GM04503 (cell line): Measurements from ENCODE around the gene BARHL2.

Experiments used
- DNase-seq: peaks from one replicate; pipeline ENCODE4 v3.0.0-alpha.2; 2012; ENCODE audit warnings: low read depth

BARHL2 gene

GRCh38 chr1:90724926-90725656, 8.0 kb upstream of the BARHL2 start:
- DNase-seq = no peak

- no peak for DNase-seq
Measured at GRCh38 chr1:90724361-90724760, 7.3 kb upstream of the BARHL2 start.

DNA sequence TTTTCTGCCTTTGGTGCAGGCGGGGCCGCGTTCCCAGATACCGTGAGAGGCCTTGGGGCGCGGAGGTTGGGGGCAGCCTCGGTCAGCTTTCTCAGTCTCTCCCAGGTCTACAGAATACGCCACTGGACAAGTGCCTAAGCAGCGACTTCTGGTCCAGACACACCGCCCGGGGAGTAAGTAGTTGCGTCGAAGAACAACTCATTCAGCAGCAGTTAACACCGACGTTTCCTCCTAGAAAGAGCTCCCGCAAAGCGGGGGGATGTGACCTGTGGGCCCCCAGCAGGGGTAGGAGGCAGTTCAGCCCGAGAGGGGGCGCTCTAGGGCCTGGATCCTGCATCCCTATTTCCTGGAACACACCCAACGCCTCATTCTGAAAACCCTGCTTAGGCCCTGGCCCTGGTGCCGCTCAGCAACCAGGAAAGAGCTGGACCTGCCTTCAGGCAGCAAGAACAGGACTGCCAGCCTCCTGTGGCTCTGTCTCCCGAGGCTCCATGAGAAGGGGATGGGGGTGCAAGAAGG, 6.5 kb upstream of the BARHL2 start:
- no peak for DNase-seq

DNA sequence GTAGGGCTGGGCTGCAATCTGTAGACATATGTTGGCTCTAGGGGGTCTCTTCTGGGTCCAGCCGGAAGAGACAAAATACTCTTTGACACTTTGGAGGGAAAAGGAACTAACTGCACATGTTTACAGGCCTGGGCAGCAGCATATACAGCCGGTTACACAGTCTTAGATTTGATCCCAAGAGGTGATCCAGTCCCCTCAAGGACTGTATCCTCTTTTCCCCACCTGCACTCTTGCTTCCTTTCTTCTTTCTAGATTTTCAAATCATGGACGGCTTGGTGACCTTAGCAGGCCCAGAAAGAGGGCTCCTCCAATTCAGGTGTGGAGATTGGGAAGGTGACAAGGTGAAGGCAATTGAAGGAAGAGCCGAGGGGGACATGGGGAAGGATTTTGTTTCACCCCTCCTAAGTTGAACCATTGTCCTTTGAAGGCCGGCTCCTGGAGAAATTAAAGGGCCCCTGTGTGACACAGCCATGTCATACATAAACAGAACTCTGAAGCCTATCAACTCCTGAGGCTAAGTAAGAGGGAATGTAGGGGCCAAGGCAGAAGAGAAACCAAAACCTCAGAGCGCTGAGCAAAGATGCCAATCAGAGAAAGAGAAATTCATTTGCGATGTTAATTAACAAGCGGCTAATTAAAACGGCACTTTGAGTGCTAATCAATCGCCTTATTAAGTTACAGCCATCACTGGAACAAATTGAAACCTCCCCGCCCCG, 5.9 kb upstream of the BARHL2 start:
- DNase-seq = no peak

DNA sequence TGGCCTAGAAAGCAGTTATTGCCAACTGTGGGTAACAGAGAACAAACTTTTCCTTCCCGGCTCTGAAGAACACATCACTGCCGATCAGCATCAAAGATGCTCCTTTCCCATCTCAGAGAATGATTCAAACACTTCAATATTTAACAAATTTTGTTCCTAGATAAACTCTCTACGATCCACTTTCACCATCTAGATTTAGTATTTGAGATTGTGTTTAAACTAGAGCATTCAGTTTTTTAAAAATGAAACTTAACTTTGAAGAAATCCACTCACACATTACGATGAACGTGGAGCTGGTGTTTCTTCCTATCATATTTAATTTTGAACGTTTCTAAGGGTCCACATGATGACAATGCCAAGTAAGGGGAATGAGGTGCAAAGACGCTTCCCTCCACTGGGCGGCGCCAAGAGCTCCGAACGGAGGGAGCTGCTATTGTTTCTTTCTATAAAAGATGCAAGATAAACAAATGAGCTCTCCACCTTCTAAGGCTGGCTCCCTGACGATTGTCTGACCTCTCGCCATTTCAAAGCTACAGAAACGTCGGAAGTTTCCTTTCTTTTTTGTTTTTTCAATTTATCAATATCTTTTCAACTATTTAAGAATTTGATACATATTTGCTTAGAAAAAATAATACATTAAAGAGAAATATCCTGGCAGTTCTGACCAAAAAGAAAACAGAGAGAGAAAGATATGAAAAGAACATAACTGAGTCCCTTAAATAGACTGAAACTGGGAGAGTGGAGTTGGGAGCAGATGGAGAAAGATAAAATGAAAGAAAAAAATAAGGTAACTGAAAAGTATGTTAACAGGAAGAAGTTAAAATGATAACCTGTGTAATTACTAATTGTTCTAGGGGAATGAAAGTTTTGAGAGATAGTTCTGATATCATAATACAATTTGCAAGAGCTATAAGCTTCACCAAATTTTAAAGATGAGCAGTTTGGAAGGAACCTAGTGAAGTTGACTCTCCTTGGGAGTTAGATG, 4.4 kb upstream of the BARHL2 start:
- no peak for DNase-seq

GRCh38 chr1:90720145-90720636, 3.1 kb upstream of the BARHL2 start:
- DNase-seq = no peak

DNA sequence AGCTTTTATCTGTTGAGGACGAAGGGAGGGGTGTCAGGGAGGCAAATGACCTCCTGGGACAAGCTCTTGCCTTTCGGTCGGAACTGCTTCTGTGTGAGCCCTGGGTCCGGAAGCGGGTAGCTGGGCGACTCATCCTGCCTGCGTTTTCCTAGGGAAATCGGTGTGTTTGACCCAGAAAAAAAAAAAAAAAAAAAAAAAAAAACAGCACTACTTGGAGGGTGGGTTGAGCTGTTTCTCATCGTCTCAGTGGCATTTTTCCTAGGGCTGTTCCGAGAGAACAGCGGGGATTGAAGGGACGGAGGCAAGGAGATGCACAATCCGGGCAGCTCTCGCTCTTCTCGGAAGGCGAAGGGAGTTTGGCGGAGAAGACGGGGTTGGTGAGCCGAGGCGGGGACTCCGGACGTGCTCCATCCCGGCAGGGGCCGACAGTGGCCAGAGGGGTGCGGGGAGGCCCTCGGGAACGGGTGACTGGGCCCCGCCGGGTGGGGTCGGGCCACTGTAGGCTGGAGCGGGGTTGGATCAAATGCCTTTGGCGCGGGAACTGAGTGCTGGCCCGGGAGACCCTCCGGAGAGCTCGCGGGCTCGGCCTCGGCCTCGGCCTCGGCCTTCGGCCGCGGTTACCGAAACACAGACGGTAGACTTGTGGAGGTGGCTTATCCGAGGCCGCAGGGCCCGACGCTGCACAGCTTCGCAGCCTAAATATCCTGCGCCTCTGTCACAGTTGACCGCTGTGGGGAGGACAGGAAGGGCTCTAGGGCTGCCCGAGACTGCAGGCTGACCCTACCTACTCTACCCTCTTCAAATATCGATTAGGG, 2.4 kb upstream of the BARHL2 start:
- DNase-seq = no peak

DNA sequence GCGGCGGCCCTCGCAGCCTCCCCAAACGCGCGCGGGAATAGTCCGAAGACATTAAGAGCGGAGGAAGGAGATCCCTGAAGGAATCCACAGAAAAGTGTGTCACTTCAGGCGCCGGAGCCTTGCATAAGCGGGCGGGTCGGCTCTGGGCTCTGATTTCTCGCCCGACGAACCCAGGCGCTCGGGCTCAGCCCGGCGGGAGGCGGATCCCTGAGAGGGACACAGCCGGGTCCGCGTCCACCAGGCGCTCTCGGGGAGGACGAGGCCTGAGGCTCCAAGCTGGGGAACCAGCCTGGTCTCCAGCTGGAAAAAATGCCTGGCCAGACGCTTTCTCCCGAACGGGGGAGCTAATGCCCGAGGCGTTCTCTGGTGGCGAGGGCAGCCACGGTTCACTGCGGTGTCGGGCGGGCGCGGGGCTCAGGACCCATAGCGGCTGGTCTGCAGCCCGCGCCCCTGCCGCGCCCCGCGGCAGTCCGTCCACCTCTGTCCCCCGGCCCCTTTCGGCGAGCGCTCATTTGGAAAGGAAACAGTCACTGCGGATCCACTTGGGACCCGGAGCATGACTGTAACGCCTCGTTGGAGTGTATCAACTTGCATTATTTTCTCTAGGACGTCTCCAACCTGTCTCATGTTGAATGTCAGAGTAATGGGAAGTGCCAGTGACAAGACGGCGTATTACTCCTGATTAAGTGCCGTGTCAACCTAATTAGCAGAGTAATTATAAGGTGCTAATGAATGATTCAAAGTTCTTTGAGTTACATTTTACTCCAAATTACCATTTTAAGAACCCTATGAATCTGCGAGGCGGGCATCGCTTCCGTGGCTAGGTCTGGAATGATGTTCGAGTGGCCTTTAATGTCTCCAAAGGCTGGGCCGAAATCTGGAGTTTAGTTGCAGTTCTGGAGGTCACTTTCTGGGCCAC, 1.6 kb upstream of the BARHL2 start:
- no peak for DNase-seq

DNA sequence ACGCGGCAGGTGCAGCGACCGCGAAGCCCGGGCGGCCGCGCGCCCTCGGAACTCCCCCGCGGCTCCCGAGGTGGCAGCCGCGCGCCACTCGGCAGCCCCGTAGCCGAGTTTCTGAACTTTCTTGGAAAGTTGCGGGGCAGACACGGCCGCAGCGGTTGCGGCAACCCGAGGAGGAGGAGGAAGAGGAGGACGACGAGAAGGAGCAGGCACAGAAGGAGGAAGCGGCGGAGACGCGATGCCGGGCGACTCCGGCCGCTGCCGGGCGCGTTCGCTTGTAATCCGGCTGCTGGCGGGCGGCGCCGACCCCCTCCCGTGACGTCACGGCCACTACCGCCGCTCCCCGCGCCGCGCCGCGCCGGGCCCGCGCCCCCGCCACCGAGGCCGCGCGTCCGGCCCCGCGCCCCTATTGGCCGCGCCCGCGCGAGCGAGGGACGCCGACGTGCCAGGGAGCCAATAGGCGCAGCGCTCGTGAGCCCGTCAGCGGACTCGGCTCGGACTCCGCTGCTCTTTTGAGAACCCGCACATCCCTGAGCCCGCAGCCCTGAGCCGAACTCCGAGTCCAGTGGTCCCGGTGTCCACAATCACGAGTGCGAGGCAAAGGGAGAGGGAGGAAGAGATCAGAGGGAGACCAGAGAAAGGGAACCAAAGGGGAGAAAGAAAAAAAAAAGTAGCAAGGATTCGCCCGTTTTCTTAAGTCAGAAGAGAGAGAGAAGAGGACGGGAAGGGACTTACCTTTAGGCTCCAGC, 736 bp upstream of the BARHL2 start:
- DNase-seq = no peak

DNA sequence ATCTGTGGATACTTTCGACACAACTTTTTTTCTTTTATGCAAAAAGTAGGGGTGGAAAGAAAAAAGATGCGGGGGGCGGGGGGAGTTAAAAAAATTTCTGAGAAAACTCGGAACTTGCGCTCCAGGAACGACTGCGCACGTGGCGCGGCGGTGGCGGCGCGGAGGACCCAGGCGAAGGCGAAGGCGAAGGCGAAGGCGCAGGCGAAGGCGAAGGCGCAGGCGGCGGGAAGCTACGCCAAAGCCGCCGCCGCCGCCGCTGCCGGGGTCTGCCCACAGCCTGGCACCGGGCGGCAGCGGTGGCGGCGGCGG, 208 bp upstream of the BARHL2 start:
- DNase-seq = no peak

GRCh38 chr1:90716243-90716551, 905 bp downstream of the BARHL2 start:
- DNase-seq = no peak

- DNase-seq = no peak
Measured at GRCh38 chr1:90715309-90715708, 1.8 kb downstream of the BARHL2 start.

GRCh38 chr1:90714521-90714951, 2.6 kb downstream of the BARHL2 start:
- no peak for DNase-seq

DNA sequence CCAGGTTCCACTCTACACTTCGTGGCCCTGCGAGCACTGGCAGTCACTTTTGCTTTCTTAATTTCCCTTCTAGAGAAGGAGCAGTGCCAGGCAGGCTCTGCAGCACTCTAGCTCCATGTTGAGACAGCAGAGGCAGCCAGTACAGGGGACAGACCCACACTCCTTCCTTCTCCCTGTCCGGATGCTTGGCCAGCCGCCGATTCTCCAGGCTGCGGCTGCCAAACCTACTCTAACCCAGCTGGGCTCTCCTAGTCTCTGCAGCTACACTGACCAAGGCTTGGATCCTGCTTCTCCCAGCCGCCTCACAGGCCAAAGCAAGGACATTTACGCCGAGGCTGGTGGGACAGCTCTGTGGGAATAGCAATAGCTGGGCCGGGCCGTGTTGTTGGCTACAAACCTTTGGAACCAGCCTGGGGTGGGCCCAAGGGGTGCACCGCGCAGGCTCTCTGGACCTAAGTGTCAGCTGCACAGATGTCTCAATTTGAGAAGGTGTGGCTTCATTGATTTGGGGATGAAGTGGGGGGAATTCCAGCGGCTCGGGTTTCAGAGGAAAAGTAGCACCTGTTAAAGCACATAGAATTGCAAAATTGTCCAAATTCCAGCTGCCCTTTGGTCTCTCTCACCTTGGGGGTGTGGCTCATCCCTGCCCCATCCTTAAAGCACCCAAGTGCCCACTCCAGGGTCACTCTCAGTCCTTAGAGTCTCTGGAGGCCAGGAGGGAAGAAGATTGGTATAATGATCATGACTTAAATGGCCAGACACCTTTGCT, 3.2 kb downstream of the BARHL2 start:
- no peak for DNase-seq

DNA sequence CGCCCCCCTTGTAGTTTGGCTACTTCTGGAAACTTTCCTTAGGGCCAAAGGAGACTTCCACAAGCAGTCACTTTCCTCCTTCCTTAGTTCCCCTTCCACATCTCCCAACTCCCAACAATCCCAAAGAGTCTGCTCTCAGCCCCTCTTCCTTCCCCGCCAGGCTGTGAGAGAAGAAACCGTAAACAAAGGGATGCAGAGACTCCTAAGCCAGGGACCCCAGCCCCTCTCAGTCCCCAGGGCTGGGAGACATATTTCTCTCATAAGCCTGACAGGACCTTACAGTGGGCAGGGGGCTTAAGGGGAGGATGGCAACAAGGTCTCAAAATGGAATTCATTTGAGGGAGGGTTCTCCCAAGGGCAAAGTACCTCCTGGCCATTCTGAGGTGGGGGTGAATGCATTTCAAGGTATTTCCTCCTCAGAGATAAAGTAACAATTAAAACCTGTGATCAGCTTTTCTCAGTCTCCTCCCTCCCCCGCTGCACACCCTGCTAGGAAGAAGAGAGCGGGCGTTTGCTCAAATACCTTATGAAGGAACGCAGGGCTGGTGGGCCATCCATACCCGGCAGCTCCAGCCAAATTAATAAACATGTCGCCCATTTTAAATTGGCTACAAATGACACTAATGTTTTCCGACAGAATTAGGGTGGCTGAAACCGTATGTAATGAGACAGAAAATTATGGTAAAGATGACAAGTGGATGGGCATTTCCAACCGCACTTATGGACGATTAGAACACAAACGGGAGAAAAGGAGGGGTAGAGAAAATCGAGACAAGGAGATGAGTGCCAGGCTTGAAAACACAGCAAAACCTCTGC, 4.0 kb downstream of the BARHL2 start:
- no peak for DNase-seq

GRCh38 chr1:90712153-90712856, 4.8 kb downstream of the BARHL2 start:
- DNase-seq = no peak

DNA sequence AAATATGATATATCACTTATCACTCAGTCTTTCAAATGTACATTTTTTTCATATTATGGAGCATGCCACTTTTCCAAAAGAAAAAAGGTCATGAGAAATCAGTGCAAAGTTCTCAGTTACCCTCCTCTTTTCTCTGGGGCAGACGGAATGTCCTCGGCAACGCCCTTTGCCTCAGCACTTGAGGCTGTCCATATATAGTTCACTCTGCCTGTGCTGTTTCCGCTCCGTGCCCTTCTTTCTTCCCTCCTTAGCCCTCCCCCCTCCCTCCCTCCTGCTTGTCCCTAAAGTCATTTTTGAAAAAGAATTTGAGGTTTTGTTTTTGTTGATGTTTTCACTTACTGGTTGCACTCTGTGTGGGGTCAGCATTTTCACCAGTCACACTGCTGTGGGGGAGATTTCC, 5.4 kb downstream of the BARHL2 start:
- DNase-seq = no peak
